Loucy (cell line): Measurements from ENCODE around the gene SRXN1.

Experiments
- CTCF ChIP-seq: fragments of 200-600 bp; sonication (generic); conservative IDR thresholded peaks from 2 replicates; pipeline ENCODE4 v1.5.1; 2014; ENCODE audit warnings: mild to moderate bottlenecking, antibody characterized with exemption, low read length
- EZH2phosphoT487 ChIP-seq: fragments of 200-600 bp; IDR thresholded peaks from 2 replicates; pipeline ENCODE4 v1.6.1; 2018; ENCODE audit warnings: antibody characterized with exemption, mild to moderate bottlenecking, moderate library complexity, borderline replicate concordance

GRCh38 chr20:634148-634925, 18.7 kb downstream of the SRXN1 start:
- no peak for TF ChIP-seq CTCF
- no peak for TF ChIP-seq EZH2phosphoT487
